ENCODE data around the gene CDK14.
A peak's percentile ranks its signal among the peaks of the same experiment; 100 is the strongest.

Gene CDK14

DNA sequence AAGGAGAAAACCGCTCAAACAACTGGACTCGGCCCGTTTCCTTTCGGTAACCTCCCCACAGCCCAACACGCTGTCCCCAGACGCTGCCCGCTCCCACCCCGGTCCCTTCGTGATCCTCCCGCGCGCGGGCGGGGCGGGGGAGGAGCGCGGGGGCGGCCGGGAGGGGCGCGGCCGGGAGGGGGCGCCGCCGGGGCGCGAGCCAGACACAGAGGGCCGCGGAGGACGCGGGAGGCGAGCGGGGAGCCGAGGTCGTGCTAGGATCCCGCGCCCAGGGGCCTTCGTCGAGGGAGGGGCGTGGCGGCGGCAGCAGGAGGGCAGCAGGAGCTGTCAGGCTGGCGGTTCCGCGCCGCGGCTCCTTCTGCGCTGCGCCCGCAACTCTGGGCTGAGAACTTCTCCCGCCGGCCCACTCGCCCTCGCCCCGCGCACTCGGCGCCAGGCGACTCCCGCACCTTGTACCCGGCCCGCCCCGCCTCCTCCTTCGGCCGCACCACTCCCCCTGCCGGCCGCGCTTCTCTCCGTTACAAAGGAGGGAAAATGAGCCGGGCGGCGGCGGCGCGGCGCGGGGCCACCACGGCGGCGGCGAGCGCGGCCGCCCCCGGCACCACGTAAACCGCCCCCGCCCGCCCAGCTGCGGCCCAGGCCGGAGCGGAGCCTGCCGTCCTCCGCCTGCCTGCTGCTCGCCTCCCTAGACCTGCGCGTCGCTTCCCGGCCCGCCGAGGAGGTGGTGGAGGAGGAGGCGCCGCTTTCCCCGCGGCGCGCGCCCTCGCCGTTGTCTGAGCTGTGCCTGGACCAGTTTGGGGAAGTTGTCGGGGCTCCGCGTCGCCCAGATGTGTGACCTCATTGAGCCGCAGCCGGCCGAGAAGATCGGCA, at the start of gene CDK14:
CDK14 (plus strand) TSS at position 521 of the 870 bp plus-strand sequence; CDS start at position 828, 307 bp downstream.
- peak; percentile 25 to 37 for DNase-seq (ENCODE audit: low read depth in 2 of 2)

DNA sequence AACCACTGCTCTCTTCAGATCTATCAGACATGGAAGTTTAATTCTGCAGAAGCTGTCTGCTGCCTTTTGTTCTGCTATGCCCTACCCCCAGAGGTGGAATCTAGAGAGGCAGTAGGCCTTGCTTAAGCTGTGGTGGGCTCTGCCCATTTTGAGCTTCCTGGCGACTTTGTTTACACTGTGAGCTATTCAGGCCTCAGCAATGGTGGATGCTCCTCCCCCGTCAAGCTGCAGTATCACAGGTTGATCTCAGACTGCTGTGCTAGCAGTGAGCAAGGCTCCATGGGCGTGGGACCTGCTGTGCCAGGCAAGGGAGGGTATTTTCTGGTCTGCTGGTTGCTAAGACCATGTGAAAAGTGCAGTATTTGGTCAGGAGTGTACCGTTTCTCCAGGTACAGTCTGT, 45.1 kb upstream of the CDK14 start:
- no peak for DNase-seq (ENCODE audit: low read depth in 2 of 2)

DNA sequence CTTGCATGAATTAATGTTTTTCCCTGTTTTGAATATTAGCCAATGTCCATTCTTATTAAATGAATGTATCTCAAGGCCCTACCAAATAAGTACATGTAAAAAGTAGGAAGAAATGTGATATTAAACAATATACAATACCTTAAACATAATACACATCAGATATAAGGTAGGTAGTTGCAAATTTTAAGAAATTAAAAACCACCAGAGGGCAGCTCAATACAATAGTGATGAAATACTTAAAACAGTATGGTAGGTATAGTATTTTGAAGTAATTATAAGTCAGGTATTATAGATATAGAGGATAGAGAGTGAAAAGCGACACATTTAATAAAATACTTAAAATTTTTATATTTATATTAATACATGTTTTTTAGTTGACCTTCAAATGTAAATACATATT, 43.6 kb upstream of the CDK14 start:
- no peak for DNase-seq (ENCODE audit: low read depth in 2 of 2)

DNA sequence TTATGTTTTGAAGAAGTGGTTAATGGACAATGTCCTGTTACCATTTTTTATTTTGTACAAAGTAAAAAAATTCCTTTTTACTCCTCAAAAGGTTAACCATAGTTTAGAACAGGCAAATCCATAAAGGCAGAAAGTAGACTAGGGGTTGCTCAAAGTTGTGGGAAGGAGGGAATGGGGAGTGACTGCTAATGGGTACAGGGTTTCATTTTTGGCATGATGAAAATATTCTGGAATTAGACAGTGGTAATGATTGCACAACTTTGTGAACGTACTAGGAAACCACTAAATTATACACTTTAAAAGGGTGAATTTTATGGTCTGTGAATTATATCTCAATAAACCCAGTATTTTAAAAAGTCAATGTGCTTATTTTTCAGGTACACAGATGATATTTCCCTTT, 35.4 kb upstream of the CDK14 start:
- DNase-seq (ENCODE audit: low read depth in 2 of 2), result no peak

DNA sequence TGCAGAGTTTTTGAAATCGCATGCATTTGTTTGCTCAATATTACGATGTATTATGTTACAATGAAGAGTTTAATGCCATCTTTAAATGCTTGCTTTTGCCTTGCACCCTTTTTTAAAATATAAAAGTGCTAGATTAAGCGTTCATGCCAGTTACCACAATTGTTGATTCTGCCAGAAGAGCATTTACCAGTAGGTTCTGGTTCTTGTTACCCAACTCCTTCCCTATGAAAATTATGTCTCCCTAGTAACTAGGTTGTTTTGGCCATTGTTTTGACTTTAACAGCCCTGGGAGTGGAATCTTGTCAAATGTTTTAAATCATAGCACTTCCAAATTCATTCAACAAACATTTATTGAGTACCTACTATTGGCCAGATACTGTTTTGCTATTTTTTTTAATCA, 32.8 kb upstream of the CDK14 start:
- DNase-seq (ENCODE audit: low read depth in 2 of 2), result no peak

DNA sequence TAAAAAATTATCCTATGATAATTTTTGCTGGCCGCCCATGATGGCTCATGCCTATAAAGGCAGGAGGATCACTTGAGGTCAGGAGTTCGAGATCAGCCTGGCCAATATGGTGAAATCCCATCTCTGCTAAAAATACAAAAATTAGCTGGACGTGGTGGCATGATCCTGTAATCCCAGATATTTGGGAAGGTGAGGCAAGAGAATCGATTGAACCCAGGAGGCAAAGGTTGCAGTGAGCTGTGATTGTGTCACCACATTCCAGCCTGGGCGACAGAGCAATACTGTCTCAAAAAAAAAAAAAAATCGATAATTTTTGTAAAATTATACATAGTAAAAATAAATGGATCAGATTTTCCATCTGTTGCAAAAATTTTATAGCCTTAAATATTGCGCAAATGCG, 31.7 kb upstream of the CDK14 start:
- no peak for DNase-seq (ENCODE audit: low read depth in 2 of 2)

DNA sequence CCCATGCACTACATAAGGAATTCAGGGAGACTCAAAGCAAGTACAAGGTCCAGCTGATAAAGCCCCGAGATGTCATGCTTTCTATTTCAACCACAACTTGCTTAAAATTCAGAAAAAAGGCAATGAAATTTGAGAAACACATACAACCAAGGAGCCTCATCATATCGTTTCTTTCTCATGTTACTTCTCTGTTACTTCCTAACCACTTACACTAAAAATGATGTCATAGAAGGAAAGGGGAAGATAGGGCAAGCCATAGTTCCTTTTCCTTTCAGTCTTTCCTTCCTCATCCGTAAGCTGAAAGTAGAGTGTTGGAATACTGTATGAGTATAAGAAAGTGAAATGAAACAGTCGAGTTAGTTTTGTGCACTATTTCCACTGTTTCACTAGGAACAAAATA, 27.9 kb upstream of the CDK14 start:
- no peak for DNase-seq (ENCODE audit: low read depth in 2 of 2)

DNA sequence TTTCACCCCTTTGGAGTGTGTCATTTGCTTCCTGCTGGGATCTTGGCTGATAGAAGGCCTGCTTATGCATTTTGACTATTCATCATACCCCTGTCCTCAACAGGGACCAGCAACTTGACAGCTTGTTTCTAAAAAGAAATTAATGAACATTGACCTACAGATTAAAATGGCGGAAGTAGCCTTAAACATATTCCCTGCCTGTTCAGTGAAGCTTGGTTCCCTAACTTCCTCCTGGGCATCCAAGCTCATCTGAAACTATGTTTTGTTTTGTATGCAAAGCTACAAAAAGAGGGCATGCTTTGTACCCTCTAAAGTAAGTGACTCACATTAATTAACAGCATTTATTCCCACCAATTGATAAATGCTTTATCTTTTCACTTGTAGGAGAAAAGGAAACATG, 26.8 kb upstream of the CDK14 start:
- no peak for DNase-seq (ENCODE audit: low read depth in 2 of 2)

DNA sequence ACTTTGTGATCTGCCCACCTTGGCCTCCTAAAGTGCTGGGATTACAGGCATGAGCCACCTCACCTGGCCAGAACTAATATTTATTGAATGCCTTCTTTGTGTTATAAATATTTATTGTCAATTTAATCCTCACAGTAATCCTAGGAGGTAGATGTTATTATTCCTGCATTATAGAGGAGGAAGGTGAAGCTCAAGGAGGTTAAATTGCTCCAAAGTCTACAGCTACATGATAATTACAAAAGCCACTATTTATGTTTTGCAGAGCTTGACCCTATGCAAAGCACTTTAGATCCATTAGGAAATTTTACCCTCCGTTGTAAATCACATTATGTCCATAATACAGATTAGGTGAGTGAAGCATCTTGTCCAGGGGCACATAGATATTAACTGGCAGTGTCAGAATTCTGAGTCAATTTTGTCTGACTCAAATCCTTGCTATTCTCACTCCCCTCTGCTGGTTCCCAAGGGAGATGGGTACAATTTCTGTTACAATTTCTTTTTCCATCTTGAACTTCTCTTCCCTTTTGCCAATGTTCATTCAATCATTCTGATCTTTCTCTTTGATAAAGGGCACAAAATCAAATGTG, 25.7 kb upstream of the CDK14 start:
- DNase-seq (ENCODE audit: low read depth in 2 of 2), result no peak

DNA sequence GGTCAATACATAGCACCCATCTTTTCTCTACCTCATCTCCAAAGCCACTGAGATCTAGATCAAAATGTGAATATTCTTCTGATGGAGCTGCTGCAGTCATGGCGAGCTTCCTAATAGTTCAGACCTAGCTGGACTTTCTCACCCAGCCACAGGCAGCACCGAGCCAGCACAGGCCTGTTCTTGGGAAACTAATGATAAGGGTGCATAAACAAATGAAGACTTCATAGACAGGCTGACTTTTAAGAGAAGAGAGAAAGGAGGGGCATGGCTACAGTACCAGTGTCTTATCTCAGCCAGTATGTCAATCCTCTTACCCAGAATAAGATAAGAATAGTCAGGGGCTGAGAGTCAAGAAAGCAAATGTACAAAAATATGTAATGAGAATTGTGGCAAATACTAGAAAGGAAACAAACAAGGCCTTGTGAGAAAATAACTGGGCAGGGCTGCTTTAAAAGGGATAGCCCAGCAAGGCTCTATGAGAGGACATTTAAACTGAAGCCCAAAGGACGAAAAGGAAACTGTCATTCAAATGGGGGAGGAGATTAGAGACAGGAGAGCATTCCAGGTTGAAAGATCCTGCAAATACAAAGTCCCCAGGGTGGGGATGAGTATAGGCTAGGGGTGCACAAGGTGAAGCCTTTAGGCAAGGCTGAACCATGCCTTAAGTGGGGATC, 21.8 kb upstream of the CDK14 start:
- no peak for DNase-seq (ENCODE audit: low read depth in 2 of 2)

DNA sequence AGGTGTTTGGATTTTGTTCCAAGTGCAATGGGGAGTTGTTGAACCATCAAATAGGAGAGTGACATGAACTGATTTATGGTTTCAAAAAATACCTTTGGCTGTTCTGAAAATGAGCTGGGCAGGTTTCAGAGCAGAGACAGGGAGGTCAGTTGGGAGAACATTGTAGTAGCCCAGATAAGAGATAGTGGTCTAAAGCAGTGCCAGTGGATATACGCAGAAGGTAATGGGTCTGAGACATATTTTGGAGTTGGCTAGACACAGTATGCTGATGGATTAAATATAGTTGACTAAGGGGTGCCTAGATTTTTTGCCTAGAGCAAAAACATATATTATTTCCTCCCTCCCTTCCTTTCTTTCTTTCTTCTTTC, 21.3 kb upstream of the CDK14 start:
- no peak for DNase-seq (ENCODE audit: low read depth in 2 of 2)

DNA sequence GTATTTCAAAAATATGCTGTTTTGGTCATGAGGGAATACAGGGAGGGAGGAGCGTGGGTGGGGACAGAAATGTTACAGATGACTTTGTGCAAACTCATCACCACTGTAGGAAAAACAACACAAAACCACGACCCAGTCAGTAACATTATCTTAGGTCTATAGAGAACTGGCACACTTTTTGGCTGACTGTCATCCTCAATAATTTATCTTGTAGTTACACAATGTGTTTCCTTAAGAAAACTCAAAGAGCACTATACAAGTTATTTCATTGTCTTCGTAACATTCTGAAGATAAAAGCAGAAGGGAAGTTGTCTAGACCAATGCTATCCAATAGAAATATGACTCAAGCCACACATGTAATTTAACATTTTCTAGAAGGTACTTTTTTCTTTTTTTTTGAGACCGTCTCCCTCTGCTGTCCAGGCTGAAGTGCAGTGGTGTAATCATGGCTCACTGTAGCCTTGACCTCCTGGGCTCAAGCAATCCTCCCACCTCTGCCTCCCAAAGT, 16.9 kb upstream of the CDK14 start:
- DNase-seq (ENCODE audit: low read depth in 2 of 2), result no peak

DNA sequence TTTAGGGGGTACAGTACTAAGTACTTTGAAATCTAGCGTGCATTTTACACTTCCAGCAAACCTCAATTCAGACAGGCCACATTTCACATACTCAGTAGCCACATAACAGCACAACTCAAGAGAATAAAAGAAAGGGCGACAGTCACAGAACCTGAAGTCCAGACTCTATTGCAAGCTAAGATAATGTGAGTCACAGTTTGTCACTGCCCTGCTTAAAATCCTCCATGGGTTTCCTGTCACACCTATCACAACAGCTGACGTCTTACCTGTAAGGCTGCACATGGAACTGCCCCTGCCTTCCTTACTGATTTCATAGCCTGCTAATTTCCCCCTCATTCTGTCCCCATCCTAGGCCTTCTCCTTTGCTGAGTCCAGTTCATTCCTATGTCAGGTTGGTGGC, 16.1 kb upstream of the CDK14 start:
- DNase-seq (ENCODE audit: low read depth in 2 of 2), result no peak

DNA sequence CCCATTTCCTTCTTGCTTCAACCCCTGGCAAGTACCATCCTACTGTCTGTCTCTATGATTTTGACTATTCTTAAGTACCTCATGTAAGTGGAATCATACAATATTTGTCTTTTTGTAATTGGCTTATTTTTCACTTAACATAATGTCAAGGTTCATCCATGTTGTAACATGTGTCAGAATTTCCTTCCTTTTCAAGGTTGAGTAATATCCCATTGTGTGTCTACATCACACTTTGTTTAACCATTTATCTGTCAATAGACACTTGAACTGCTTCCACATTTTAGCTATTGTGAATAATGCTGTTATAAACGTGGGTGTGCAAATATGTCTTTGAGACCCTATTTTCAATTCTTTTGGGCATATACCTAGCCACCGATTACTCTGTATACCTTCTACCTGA, 14.0 kb upstream of the CDK14 start:
- no peak for DNase-seq (ENCODE audit: low read depth in 2 of 2)

DNA sequence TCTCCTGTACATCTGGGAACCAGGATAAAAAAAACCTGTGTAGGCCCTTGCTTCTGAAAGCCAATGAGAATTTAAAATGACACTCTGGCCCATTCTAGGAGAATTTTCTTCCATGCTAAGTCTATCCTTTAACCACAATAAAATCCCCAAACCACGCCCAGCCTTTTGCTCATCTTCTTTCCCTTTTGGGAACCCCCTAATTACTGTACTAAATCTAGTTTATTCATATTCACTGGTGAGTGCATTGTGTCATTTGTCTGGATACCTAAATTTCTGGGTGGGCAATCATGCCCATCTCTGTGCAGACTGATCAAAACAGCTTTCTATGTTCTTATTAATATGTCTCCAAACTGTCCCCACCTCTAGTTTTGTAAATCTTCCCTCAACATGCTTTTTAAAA, 11.7 kb upstream of the CDK14 start:
- no peak for DNase-seq (ENCODE audit: low read depth in 2 of 2)

DNA sequence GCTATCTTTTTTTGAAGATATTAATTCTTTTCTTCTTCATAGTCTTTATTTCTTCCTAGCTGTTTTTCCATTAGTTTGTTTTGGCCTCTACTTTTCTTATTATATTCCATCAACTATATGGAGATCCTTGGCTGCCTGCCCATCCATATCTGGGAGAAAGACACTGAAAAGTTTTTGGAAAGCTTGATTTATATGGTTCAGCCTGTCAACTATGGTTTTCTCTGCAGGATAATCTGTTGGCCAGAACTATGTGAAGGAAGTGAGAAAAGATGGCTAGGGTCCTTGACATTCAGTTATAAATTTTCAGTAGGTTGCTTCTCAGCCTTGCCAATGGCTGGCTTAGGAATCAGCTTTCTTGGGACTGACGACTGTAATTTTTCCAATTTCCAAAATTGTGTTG, 10.0 kb upstream of the CDK14 start:
- no peak for DNase-seq (ENCODE audit: low read depth in 2 of 2)

DNA sequence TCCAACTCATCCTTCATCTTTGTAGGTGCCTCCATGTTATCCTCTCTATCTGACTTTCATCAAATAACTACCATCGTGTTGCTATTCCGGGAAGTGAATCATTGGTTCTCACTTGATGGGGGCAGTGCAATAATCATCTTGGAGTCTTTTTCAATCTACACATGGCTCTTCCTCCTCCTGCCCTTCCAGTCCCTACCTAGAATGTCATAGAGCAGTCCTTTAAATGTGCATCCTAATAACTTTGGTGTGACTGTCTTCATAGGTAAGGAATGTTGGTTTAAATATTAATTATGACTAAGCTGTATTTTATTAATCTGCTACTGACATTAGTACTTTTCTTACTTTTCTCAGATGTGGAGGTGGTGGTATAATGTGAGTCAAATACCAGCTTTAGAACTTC, 8.4 kb upstream of the CDK14 start:
- DNase-seq (ENCODE audit: low read depth in 2 of 2), result no peak

DNA sequence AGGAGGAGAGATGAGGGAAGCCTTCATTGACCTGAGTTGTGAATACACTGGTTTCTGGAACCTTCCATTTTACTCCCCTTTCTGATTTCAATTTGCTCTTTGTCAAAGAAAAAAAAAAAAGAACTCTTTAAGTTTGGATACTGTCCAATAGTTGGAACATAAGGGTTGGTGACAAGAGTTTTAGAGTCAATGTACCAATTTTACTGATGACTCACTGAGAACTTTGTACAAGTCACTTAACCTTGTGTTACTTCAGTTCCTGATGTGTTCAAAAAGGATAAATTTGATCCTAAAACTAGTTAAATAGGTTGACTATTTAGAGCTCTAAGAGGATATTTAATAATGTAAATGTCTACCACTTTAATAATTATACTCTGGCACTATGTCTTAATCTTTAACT, 4.1 kb upstream of the CDK14 start:
- no peak for DNase-seq (ENCODE audit: low read depth in 2 of 2)

DNA sequence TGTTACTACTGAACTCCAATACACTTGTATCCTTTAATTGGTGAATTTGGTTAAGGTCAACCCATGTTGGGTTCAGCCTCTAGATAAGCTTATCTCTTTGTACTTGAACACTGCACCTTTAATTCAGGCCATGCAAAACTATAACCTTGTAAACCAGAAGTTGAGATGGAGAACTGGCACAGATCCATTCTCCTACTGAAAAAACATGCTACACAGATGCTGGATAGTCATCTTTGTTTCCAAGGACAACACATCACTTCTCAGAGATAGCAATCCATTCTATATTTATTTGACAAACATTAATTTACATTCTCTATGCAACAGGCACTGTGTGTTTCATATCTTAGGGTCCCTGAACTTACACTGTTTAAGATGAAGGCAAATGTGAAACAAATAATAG, 2.9 kb upstream of the CDK14 start:
- no peak for DNase-seq (ENCODE audit: low read depth in 2 of 2)

DNA sequence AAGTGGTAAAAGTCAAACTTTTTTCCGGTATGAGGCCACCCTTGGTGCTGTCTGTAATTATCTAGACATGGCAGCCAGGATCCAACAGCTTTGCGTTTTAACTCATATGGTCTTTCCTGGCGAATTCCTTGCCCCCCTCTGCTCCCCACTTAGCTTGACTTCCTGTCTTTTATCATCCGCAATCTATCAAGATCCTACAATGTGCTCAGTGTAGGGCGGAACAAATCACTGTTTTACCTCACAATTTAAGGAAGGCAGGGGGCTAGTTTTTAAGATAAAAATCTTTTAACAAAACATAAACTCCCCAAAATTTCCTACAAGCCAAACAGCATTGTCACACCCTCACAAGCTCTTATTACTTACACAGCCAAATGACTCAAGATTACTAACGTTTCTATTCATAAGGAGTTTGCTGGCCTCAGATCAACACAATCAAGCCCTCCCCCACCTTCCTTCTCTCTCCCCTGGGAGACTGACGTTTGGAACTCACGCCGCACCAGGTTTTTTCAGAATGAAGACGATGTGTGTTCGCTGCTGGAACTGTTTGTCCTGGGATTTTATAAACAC, 1.3 kb upstream of the CDK14 start:
- DNase-seq (ENCODE audit: low read depth in 2 of 2), result no peak

DNA sequence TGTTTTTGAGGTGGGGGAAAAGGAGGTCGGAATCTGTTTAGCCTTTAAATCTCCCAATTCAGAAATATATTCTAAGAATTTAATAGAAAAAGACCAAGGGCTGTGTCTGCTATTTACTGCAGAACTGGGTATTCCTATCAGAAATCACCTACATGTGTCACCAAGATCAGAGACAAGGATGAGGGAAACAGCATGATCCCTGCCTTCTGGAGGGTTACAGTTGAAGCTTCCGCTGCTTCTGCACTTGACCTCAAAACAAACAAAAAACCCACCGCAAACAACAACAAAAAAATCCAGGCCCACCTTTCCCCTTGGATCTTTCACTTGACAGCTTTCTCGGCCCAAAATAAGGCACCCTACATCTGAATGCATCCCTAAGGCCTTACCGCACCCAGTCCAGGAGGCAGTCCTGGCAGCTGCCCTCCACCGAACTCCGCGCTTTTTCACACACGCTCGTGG, 750 bp upstream of the CDK14 start:
- no peak for DNase-seq (ENCODE audit: low read depth in 2 of 2)

Data from stimulated activated CD8-positive, alpha-beta memory T cell treated with anti-CD3 and anti-CD28 coated beads, Interleukin-2, amount 100 ng/mL, for 48 hours (primary cell).